GM12872 (cell line): ENCODE data around the gene PXDN.

Source experiments
- TF ChIP-seq, protein P1 (sequence below): IDR thresholded peaks from 3 replicates; pipeline ENCODE4 v1.5.1; 2011; ENCODE audit warnings: low read depth, mild to moderate bottlenecking, low read length, moderate library complexity; ENCODE audit not compliant: insufficient read depth

Gene PXDN

DNA sequence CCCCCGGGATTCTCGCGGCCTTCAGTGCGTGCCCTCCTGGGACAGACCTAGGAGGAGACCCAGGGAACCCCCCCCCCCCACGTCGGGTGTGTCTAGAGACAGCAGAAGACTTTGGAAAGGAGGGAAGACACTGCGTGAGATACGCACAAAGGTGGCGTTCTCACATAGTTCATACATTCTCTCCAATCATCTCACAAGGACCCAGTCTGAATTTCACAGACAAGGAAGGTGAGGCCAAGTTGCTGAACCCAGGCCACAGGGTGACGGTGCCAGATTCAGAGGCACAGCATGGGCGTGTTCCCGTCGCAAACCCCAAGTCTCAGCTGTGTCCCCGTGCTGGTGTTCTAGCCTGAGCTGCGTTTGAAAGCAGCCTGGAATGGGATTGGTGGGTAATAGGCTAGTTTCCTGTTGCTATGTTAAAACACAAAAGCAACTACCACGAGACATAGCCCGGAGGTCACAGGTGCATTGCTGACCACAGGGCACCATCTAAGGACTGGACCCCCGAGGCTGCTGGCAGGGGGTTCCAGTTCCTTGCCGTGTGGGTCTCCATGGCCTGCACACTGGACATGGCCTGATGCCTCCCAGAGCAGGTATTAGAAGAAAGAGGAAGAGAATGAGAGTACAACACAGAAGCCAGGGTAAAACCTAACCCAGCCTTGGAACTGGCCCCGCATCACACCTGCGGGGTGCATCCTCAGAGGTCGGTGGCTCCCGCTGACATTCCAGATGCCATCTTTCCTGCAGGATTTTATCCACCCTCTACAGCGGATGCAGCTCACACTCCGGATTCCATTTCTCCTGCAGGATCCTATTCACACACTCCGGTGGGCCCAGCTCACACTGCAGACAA lies 1.1 kb upstream of the PXDN start:
- TF ChIP-seq, protein P1, sequence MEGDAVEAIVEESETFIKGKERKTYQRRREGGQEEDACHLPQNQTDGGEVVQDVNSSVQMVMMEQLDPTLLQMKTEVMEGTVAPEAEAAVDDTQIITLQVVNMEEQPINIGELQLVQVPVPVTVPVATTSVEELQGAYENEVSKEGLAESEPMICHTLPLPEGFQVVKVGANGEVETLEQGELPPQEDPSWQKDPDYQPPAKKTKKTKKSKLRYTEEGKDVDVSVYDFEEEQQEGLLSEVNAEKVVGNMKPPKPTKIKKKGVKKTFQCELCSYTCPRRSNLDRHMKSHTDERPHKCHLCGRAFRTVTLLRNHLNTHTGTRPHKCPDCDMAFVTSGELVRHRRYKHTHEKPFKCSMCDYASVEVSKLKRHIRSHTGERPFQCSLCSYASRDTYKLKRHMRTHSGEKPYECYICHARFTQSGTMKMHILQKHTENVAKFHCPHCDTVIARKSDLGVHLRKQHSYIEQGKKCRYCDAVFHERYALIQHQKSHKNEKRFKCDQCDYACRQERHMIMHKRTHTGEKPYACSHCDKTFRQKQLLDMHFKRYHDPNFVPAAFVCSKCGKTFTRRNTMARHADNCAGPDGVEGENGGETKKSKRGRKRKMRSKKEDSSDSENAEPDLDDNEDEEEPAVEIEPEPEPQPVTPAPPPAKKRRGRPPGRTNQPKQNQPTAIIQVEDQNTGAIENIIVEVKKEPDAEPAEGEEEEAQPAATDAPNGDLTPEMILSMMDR = no peak

DNA sequence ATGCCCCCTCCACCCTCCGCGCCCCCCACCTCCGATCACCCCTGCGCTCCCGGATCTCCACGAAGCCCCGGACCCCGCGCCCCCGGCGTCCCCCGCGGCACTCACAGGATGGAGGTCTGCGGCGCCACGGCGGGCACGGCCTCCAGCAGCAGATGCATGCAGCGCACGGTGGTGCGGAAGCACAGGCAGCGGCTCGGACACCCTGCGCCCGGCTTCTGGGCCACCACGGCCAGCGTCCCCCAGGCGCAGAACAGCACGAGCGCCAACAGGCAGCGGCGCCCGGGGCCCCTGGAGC lies 217 bp downstream of the PXDN start:
- TF ChIP-seq, protein P1 = no peak

DNA sequence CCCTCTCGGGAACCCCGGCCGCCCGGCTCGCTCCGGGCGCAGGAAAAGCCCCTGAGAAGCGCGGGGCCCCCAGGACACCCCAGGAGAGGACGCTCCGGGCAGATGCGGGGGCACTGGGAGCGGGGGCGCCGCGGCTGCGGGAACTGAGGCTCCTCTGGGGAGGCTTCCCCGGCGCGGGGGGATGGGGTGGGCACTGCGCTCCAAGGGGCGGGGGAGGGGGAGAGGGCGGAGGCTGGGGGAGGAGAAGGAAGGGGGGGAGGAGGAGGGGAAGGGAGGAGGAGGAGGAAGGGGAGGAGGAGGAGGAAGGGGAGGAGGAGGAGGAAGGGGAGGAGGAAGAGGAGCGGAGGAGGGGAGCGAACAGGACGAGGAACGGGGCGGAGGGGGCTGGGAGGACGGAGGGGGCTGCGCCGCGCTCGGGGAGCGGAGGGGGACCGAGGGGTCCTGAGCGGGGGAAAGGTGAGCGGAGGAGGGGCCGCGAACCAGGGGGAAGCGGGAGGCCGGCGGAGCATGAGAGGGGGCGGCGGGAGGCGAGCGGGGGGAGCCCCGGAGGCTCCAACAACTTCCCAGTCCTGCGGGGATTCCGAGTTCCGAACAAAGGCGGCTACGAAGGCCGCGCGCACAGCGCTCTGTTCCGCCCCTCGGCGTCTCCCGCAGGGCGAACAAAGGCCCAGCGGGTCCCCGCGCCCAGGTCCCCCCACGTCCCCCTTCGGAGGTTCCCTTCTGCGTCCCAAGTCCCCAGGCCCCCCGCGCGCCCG lies 742 bp downstream of the PXDN start:
- TF ChIP-seq, protein P1 = no peak

DNA sequence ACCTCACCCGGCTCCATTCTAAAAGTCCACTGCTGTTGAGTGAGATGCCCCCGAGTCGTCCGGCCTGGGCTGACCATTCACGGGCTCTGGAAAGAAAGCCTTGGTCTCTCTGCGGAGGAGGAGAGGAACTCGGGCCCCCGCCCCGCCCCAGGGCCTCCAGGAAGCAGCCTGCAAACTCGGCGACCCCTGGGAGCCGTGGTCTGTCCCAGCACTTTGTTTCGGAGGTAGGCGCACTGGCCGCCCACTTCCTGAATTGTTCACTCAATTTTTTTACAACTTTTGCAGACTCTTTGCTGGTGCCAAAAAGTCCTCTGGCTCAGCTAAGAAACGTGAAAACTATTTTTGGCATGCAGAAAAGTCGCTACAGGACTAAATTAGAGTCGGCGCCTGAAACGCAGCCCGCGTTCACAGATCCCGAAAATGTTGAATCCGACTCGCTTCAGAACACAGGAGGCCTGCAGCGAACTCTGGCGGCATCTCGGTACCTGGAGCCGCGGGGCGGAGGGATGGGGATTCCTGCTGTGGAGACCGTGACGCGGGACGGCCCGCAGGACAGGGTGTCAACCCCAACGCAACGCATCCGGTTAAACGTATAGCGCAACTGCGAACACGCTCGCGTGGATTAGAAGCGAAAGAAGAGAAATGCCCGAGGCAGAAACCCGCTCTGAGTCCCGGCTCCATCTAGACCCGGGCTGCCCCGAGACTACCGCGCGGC lies 1.5 kb downstream of the PXDN start:
- TF ChIP-seq, protein P1 = no peak

DNA sequence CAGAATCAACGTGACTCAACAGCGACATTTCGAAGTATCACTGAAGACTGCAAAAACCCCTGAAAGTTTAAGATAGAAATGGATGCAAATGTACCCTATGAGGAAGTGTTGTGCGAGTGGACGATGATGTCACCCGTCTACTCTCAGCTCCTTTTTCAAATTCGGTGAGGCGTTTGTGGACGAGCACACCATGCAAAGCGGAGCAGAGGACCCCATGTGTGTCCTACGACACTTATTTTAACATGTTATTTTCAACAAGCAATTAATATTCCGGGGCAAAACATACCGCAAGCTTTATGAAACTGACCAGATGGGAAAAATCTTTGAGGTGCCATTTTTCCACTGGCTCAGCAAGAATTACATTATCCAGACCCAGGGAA lies 2.0 kb downstream of the PXDN start:
- TF ChIP-seq, protein P1 = no peak

DNA sequence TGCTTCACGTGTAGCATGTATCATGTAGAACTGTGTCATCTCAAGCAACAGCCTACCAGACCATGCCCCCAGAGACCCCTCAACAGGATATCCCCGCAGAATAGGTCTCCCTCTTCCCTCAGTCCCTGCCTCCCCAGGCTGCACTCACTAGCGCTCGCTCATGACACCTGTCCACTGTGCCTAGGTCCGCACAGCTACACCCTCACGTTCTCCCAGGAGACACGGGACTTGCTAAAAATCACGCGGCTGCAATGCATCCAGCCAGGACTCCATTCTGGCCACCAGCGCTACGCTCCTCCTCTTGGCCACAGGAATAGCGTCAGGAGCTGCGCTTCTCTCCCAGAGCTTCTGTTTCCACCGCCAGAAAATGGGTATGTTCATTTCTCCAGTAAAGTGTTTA lies 2.5 kb downstream of the PXDN start:
- TF ChIP-seq, protein P1 = no peak
